Measurements from ENCODE around the gene ROR2. TPM values are rescaled to one million over a fixed set of nuclear protein-coding genes. Genes with fewer than 3 reads are reported as not detected.
A peak's percentile ranks its signal among the peaks of the same experiment; 100 is the strongest.
"Not testable (repeated sequence)": the region's sequence is repeated elsewhere in the genome, so short reads cannot be mapped to it uniquely, and the experiment has no call there.

Gene ROR2
- total RNA-seq, 1 donor from 2014 or later: under 0.01 TPM

- DNase-seq: no peak
Observed at GRCh38 chr9:91663858-91664257, 286.2 kb downstream of the ROR2 start.

GRCh38 chr9:91661451-91661850 lies 288.6 kb downstream of the ROR2 start:
- DNase-seq: no peak

GRCh38 chr9:91660521-91660920 lies 289.5 kb downstream of the ROR2 start:
- no peak for DNase-seq

GRCh38 chr9:91659529-91660495 lies 290.2 kb downstream of the ROR2 start:
- peak; percentile 50 for DNase-seq

- DNase-seq: no peak
Observed at GRCh38 chr9:91658513-91659105, 291.4 kb downstream of the ROR2 start.

GRCh38 chr9:91657501-91657900 lies 292.5 kb downstream of the ROR2 start:
- DNase-seq: no peak

GRCh38 chr9:91655658-91656057 lies 294.4 kb downstream of the ROR2 start:
- DNase-seq: no peak

GRCh38 chr9:91655215-91655614 lies 294.8 kb downstream of the ROR2 start:
- no peak for DNase-seq

- no peak for DNase-seq
Observed at GRCh38 chr9:91654527-91654926, 295.5 kb downstream of the ROR2 start.

GRCh38 chr9:91647371-91647770 lies 302.7 kb downstream of the ROR2 start:
- DNase-seq: no peak

GRCh38 chr9:91646702-91647101 lies 303.3 kb downstream of the ROR2 start:
- DNase-seq: no peak

- DNase-seq: no peak
Observed at GRCh38 chr9:91644433-91644832, 305.6 kb downstream of the ROR2 start.

- no peak for DNase-seq
Observed at GRCh38 chr9:91643481-91644077, 306.4 kb downstream of the ROR2 start.

GRCh38 chr9:91642771-91643170 lies 307.3 kb downstream of the ROR2 start:
- no peak for DNase-seq

- no peak for DNase-seq
Observed at GRCh38 chr9:91640428-91640827, 309.6 kb downstream of the ROR2 start.

GRCh38 chr9:91639054-91639453 lies 311.0 kb downstream of the ROR2 start:
- no peak for DNase-seq

GRCh38 chr9:91634832-91635231 lies 315.2 kb downstream of the ROR2 start:
- not testable (repeated sequence) for DNase-seq

GRCh38 chr9:91629718-91630117 lies 320.3 kb downstream of the ROR2 start:
- DNase-seq: no peak

GRCh38 chr9:91628892-91629291 lies 321.1 kb downstream of the ROR2 start:
- no peak for DNase-seq

- DNase-seq: no peak
Observed at GRCh38 chr9:91625331-91625730, 324.7 kb downstream of the ROR2 start.

GRCh38 chr9:91623004-91623403 lies 327.0 kb downstream of the ROR2 start:
- DNase-seq: no peak

GRCh38 chr9:91622121-91622520 lies 327.9 kb downstream of the ROR2 start:
- not testable (repeated sequence) for DNase-seq

- DNase-seq: not testable (repeated sequence)
Observed at GRCh38 chr9:91614044-91614443, 336.0 kb downstream of the ROR2 start.

- DNase-seq: no peak
Observed at GRCh38 chr9:91611582-91611981, 338.4 kb downstream of the ROR2 start.

Measured in dermis blood vessel endothelial cell (primary cell).